HG03060 (cell line): Measurements from ENCODE around the gene ARMC5.
"Not testable (repeated sequence)": the region's sequence is repeated elsewhere in the genome, so short reads cannot be mapped to it uniquely, and the experiment has no call there.

Experiments used
- ATAC-seq: cut with Tn5 transposase; IDR thresholded peaks from one replicate; pipeline ENCODE4 v1.9.1; 2021; ENCODE audit warnings: low read depth, moderate number of reproducible peaks; ENCODE audit not compliant: unreplicated experiment

The ARMC5 gene

DNA sequence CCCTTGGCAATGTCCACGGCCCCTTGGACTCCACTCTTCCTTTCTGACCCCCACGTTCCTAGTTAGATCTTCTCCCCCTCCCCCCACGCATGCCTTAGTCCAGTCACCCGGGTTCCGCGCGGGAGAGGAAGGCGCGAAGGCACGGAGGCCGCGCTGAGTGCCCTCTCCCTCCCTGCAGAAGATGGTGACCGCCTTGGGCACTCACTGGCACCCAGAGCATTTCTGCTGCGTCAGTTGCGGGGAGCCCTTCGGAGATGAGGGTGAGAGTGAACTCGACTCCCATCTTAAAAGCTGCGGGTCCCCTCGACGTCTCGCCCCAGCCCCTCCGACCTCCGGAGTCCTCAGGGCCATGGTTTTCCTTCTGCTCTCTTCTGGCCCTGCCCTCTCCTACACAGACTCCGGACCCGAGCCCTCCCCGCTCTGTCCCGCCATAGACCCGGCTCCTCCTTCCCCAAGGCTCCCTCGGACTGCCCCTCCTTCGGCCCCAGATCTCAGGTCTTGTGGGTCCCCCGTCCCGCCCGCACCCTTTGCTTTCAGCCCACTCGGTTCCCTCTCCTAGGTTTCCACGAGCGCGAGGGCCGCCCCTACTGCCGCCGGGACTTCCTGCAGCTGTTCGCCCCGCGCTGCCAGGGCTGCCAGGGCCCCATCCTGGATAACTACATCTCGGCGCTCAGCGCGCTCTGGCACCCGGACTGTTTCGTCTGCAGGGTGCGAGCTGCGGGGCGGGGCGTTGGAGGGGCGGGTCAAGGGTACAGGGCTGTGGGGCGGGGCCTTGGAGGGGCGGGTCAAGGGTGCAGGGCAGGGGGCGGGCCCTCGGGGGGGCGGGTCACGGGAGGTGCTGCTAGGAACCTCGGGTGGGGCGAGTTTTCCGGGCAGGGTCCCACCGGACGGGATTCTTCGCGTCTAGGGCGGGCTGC, 17.3 kb downstream of the ARMC5 start:
- ATAC-seq = no peak

DNA sequence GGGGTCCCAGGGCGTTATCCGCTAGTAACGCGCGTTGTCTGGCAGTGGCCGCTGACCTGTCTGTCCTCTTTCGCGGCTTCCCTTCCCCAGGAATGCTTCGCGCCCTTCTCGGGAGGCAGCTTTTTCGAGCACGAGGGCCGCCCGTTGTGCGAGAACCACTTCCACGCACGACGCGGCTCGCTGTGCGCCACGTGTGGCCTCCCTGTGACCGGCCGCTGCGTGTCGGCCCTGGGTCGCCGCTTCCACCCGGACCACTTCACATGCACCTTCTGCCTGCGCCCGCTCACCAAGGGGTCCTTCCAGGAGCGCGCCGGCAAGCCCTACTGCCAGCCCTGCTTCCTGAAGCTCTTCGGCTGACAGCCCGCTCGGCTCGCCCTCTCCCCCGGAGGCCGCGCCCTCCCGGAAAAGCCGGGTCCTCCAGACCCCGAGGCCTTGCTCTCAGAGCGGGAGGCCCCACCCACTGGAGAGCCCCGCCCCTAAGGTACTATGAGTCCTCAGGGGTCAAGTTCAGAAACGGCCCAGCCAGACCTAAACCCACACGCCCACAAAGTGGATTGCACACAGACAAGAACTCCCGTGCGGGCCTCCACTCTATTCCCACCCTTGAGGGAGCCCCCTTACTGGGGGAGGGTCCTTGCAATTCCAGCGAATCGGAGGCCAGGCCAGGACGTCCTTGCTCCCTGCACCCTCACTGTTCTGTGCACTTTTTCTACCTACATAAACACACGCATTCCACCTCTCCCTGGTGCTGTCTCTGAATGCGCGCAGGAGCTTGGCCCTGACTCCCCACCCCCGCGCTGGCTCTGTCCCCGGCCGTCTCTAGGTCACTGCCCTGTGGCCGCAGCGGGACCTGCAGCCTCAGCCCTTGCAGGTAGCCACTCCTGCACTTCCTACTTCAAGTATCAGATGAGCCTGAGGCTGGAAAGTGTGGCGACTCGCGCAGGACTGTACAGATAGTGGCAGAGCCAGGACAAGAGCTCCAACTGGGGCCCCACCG, 18.2 kb downstream of the ARMC5 start:
- no peak for ATAC-seq

- no peak for ATAC-seq
Measured at GRCh38 chr16:31478956-31479355, 19.7 kb downstream of the ARMC5 start.

- ATAC-seq = no peak
Measured at GRCh38 chr16:31479751-31480150, 20.4 kb downstream of the ARMC5 start.

DNA sequence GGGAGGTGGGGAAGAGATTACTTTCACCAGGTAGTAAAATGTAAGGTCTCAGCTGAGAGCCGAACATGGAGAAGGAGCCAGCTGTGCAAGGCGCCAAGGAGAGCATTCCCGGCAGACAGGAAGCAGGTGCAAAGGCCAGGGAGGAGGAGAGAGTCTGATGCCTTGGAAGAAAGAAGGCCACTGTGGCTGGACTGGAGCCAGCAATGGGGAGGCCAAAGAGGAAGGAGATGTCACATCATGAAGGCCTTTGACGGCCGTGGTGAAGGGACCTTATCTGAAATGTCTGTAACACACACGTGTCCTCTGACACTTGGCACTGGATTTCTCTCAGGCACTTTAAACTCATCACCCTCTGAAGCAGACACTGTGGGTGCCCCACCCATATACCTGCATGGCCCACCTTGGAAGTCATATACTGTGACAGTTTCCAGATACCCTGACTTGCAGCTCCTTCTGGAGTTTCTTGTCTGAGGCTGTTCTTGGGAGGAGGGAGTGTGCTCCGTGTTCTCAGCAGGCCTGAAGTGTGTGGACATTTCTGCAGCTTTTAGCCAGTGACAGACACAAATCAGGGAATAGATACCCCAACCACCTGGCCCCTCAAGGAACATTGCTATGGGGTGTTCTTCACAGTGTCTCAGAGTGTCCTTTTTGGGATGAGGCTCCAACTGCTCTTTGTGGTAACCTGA, 21.7 kb downstream of the ARMC5 start:
- ATAC-seq = no peak

- ATAC-seq = no peak
Measured at GRCh38 chr16:31483081-31483480, 23.8 kb downstream of the ARMC5 start, which contains the start of gene SLC5A2. Gene SLC5A2, plus strand, starts transcription at chr16:31483123. Its CDS starts 14 bp downstream, at chr16:31483137.

DNA sequence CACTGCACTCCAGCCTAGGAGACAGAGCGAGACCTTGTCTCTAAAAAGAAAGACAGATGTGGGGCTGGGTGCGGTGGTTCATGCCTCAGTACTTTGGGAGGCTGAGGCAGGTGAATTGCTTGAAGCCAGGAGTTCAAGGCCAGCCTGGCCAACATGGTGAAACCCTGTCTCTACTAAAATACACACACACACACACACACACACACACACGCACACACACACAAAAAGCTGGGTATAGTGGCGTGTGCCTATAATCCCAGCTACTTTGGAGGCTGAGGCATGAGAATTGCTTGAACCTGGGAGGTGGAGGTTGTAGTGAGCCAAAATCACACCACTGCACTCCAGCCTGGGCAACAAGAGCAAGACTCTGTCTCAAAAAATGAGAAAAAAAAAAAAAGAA, 24.7 kb downstream of the ARMC5 start:
- not testable (repeated sequence) for ATAC-seq

DNA sequence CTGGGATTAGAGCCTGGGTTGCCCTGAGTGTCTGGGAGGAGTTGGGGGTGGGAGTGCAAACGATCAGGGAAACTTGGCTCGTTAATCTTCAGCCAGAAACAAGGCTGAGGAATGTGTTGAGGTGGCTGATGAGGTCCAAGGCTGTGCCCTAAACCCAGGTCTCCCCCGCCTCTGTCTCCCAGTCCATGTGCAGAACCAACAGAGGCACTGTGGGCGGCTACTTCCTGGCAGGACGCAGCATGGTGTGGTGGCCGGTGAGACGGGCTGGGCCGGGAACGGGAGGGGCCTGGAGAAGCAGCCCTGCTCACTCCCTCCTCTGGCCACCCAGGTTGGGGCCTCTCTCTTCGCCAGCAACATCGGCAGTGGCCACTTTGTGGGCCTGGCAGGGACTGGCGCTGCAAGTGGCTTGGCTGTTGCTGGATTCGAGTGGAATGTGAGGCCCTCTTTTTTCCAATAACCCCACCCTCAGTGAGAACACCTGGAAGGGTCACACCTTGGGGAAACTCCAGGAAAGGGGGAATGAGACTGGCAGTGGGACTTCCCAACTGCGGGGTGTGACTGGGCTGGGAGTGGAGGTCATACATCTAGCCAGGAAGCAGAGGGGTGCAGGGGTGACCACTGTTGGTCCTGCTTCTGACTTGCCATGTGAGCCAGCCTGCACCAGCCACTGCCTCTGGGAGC, 25.3 kb downstream of the ARMC5 start:
- no peak for ATAC-seq

DNA sequence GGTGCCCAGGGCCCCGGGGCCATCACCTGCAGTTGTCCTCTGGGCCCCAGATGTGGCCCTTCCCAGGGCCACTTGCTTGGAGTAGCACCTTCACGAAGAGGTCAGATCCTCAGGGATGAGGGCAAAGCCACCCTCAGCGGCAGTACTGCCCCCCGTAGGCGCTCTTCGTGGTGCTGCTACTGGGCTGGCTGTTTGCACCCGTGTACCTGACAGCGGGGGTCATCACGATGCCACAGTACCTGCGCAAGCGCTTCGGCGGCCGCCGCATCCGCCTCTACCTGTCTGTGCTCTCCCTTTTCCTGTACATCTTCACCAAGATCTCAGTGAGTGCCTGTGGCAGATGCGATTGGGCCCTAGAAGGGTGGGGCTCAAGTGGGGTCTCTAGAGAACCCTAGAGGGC, 26.3 kb downstream of the ARMC5 start:
- no peak for ATAC-seq

GRCh38 chr16:31486045-31486444, 26.7 kb downstream of the ARMC5 start:
- no peak for ATAC-seq

DNA sequence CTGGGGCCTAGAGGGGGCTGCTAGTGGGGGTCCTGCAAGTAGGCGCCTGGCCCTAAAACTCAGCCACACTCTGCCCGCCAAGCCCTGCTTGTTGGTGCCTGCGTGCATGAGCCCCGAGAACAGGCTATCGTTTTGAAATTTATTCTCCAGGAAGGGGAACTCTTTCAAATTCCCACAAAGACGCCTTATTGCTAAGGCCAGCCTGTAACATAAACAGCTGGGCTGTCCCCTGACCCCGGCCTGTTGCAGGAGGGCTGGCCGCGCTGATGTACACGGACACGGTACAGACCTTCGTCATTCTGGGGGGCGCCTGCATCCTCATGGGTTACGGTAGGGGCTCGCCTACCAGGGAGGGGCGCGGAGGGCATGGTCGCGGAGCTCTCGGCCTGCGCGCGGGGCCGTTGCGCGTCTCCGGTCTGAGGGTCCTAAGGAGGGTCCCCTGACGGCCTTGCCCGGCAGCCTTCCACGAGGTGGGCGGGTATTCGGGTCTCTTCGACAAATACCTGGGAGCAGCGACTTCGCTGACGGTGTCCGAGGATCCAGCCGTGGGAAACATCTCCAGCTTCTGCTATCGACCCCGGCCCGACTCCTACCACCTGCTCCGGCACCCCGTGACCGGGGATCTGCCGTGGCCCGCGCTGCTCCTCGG, 27.9 kb downstream of the ARMC5 start:
- no peak for ATAC-seq

DNA sequence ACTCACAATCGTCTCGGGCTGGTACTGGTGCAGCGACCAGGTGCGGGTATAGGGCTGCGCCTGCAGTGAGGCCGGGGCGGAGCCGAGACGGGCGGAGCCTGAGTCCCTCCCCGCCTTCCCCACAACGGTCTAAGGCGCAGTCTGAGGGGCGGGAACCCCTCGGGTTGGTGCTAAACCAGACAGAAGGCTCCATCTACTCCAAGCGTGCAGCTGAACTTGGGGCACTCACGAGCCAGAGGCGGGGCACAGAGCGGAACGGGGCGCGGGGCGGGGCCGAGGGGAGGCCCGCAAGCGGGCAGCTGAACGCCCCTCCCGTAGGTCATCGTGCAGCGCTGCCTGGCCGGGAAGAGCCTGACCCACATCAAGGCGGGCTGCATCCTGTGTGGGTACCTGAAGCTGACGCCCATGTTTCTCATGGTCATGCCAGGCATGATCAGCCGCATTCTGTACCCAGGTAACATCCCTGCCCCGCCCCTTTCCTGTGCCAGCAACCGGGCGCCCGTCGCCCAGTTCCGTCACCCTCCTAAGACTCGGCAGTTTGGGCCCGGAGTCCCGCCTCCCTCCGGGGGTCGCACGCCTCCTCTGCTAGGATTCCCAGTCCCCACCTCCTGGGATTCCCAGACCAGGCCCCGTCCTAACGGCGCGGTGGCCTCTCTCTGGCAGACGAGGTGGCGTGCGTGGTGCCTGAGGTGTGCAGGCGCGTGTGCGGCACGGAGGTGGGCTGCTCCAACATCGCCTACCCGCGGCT, 28.6 kb downstream of the ARMC5 start:
- no peak for ATAC-seq

DNA sequence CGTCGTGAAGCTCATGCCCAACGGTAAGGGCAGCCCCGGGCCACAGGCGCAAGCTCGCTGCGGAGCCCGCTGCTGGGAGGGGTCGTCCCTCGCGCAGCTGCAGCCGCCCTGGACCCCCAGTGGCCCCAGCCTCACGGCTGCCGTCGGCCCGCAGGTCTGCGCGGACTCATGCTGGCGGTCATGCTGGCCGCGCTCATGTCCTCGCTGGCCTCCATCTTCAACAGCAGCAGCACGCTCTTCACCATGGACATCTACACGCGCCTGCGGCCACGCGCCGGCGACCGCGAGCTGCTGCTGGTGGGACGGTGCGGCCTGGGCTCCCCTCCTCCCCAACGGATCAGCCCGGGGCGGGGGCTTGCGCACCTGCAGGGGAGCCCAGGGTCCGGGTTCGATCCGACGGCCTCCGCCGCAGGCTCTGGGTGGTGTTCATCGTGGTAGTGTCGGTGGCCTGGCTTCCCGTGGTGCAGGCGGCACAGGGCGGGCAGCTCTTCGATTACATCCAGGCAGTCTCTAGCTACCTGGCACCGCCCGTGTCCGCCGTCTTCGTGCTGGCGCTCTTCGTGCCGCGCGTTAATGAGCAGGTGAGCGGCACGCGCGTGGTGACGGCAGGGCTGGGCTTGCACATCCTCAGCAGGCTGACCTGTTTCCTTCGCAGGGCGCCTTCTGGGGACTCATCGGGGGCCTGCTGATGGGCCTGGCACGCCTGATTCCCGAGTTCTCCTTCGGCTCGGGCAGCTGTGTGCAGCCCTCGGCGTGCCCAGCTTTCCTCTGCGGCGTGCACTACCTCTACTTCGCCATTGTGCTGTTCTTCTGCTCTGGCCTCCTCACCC, 29.4 kb downstream of the ARMC5 start:
- ATAC-seq = no peak

DNA sequence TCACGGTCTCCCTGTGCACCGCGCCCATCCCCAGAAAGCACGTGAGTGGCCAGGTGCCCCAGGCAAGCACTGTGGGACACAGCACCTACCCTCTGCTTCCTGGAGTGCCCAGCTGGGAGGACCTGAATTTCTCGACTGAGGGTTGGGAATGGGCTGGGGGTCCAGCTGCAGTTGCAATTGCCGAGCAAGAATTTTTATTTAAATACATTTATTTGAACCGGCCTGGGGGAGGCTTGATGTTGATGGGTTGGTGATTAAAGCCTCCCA, 29.9 kb downstream of the ARMC5 start:
- no peak for ATAC-seq

- no peak for ATAC-seq
Measured at GRCh38 chr16:31489616-31490584, 30.6 kb downstream of the ARMC5 start.

DNA sequence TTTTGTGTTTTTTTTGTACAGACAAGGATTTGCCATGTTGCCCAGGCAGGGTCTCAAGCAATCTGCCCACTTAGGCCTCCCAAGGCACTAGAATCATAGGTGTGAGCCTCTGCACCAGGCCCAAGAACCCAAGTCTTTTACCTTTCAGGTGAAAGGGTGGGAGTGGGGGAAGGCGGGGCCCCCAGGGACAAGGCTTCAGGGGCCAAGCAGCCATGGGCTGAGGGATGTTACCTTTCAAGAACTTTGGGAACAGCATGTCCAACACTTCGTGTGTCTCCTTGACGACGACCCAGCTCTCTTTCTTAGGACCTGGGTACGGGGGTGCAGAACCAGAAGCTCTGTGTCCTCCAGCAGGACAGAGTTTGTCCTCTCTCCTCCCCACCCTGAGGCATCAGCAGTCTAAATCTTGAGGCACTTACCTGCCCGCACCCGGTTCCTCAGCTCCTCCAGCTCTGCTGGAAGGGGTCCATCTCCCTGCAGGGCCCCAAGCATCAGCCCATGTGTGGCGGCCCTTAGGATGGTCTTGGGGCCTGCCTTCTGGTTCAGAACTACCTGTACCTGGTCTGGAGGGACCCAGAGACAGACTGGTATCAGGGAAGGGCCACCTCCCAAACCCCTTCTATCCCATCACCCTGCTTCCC, 32.6 kb downstream of the ARMC5 start:
- ATAC-seq = no peak
